GM18507 (cell line): ENCODE results near the gene CEP89.
A peak's percentile ranks its signal among the peaks of the same experiment; 100 is the strongest.
"Not testable (repeated sequence)": the region's sequence is repeated elsewhere in the genome, so short reads cannot be mapped to it uniquely, and the experiment has no call there.

Source experiments
- DNase-seq: peaks from one replicate; pipeline ENCODE4 v3.0.0; 2011; ENCODE audit warnings: low read depth; ENCODE audit not compliant: insufficient read length; ENCODE audit errors: extremely low spot score
- FAIRE-seq: peaks from 2 replicates; lab custom pipeline; 2011; peaks lifted over from hg19 to GRCh38; lab: Jason Lieb, UNC

The CEP89 gene

GRCh38 chr19:32971715-32972540, at the start of gene CEP89, which contains the start of gene FAAP24:
CEP89 (minus strand) TSS chr19:32971958; CDS start chr19:32971874, 84 bp downstream.
FAAP24 (plus strand) TSS chr19:32972242; CDS start chr19:32973197, 955 bp downstream.
- FAIRE-seq (peak; percentile 99), DNase-seq (peak; percentile 94)

- DNase-seq, FAIRE-seq: not testable (repeated sequence)
Measured at GRCh38 chr19:33010891-33011290, 39.1 kb upstream of the CEP89 start.

GRCh38 chr19:33008738-33009137, 37.0 kb upstream of the CEP89 start:
- DNase-seq: no peak
- no peak for FAIRE-seq

GRCh38 chr19:33005440-33005839, 33.7 kb upstream of the CEP89 start:
- FAIRE-seq: no peak
- no peak for DNase-seq

- FAIRE-seq: not testable (repeated sequence)
Measured at GRCh38 chr19:33003424-33004024, 31.8 kb upstream of the CEP89 start.

GRCh38 chr19:33002126-33002865, 30.5 kb upstream of the CEP89 start:
- not testable (repeated sequence) for FAIRE-seq, DNase-seq

More at GRCh38 chr19:33003424-33004024, 31.8 kb upstream of the CEP89 start:
- not testable (repeated sequence) for DNase-seq

- no peak for FAIRE-seq
Measured at GRCh38 chr19:33000910-33001309, 29.2 kb upstream of the CEP89 start.

GRCh38 chr19:33000510-33000909, 28.8 kb upstream of the CEP89 start:
- DNase-seq (no peak), FAIRE-seq (no peak)

More at GRCh38 chr19:33000910-33001309, 29.2 kb upstream of the CEP89 start:
- no peak for DNase-seq

GRCh38 chr19:32998722-32999121, 27.0 kb upstream of the CEP89 start:
- FAIRE-seq: no peak
- no peak for DNase-seq

GRCh38 chr19:32997716-32998355, 26.1 kb upstream of the CEP89 start:
- FAIRE-seq: no peak
- DNase-seq: no peak

GRCh38 chr19:32997061-32997464, 25.3 kb upstream of the CEP89 start:
- not testable (repeated sequence) for FAIRE-seq, DNase-seq

- DNase-seq, FAIRE-seq: not testable (repeated sequence)
Measured at GRCh38 chr19:32995966-32996365, 24.2 kb upstream of the CEP89 start.

- DNase-seq: no peak
- FAIRE-seq: no peak
Measured at GRCh38 chr19:32988724-32989123, 17.0 kb upstream of the CEP89 start.

- DNase-seq, FAIRE-seq: not testable (repeated sequence)
Measured at GRCh38 chr19:32988254-32988653, 16.5 kb upstream of the CEP89 start.

GRCh38 chr19:32982488-32982887, 10.7 kb upstream of the CEP89 start:
- FAIRE-seq, DNase-seq: not testable (repeated sequence)

- DNase-seq, FAIRE-seq: not testable (repeated sequence)
Measured at GRCh38 chr19:32979807-32980206, 8.0 kb upstream of the CEP89 start.

GRCh38 chr19:32977813-32978212, 6.1 kb upstream of the CEP89 start:
- DNase-seq, FAIRE-seq: not testable (repeated sequence)

GRCh38 chr19:32977280-32977679, 5.5 kb upstream of the CEP89 start:
- DNase-seq (no peak), FAIRE-seq (no peak)

- peak; percentile 49 for FAIRE-seq
- no peak for DNase-seq
Measured at GRCh38 chr19:32976223-32976805, 4.6 kb upstream of the CEP89 start.
